ENCODE data around the gene NEK4. TPM values are rescaled to one million over a fixed set of nuclear protein-coding genes. Genes with fewer than 3 reads are reported as not detected.

The NEK4 gene
- total and polyA plus RNA-seq, 2 of the 13 experiments (the other 11 are each of a cell fraction or from before 2014, with no cell fraction given), result 16.5 to 38.0 TPM

- TF ChIP-seq ZNF281 (CRISPR knock-in tag; IDR thresholded peaks at IDR 0.05; ENCODE audit: borderline replicate concordance), result peak; percentile 59; the same call in 1 of the 2 replicates
- peak; percentile 41; the same call in 1 of the 2 replicates for TF ChIP-seq ZNF629 (CRISPR knock-in tag; conservative IDR thresholded peaks at IDR 0.05)
- peak; percentile 94 for TF ChIP-seq HNF4A (CRISPR knock-in tag; IDR thresholded peaks at IDR 0.05)
- TF ChIP-seq SIX4 (CRISPR knock-in tag; IDR thresholded peaks at IDR 0.05), result no peak
- TF ChIP-seq BHLHE40 (IDR thresholded peaks at IDR 0.05; ENCODE audit: low read length), result peak; percentile 99
- TF ChIP-seq ZNF839 (CRISPR knock-in tag; IDR thresholded peaks at IDR 0.05; ENCODE audit: borderline replicate concordance), result no peak
- TF ChIP-seq ZNF256 (CRISPR knock-in tag; conservative IDR thresholded peaks at IDR 0.05), result 0 out of 2 replicates have a peak, but pooled peaks have one; percentile 61
- TF ChIP-seq ZEB1 (IDR thresholded peaks at IDR 0.05; ENCODE audit: insufficient replicate concordance, low read depth), result no peak
- TF ChIP-seq NPAS2 (CRISPR knock-in tag; IDR thresholded peaks at IDR 0.05; ENCODE audit: borderline replicate concordance), result no peak
- TF ChIP-seq MTF2 (CRISPR knock-in tag; IDR thresholded peaks at IDR 0.05; ENCODE audit: borderline replicate concordance), result no peak
- TF ChIP-seq FIP1L1 (IDR thresholded peaks at IDR 0.05; ENCODE audit: borderline replicate concordance, insufficient read depth, low read depth, low read length), result no peak
- peak; percentile 48; the same call in 1 of the 2 replicates for TF ChIP-seq TAF1 (CRISPR knock-in tag; IDR thresholded peaks at IDR 0.05)
- TF ChIP-seq GFI1 (CRISPR knock-in tag; IDR thresholded peaks at IDR 0.05; ENCODE audit: borderline replicate concordance), result peak; percentile 45; the same call in 1 of the 2 replicates
- TF ChIP-seq IKZF1 (IDR thresholded peaks at IDR 0.05), result no peak
- no peak; the same call in 1 of the 2 replicates for TF ChIP-seq ZNF780A (CRISPR knock-in tag; IDR thresholded peaks at IDR 0.05)
- TF ChIP-seq HOXA3 (CRISPR knock-in tag; IDR thresholded peaks at IDR 0.05), result peak; percentile 72
- no peak for TF ChIP-seq SYNCRIP (IDR thresholded peaks at IDR 0.05; ENCODE audit: insufficient read depth, low read depth, low read length)
- TF ChIP-seq NONO (IDR thresholded peaks at IDR 0.05), result no peak
- peak; percentile 66 for TF ChIP-seq NONO (CRISPR knock-in tag; conservative IDR thresholded peaks at IDR 0.05)
- TF ChIP-seq MYC (CRISPR knock-in tag; IDR thresholded peaks at IDR 0.05; ENCODE audit: borderline replicate concordance), result peak; percentile 91
- TF ChIP-seq ZBTB38 (CRISPR knock-in tag; IDR thresholded peaks at IDR 0.05), result no peak; the same call in 1 of the 2 replicates
- TF ChIP-seq ZNF770 (CRISPR knock-in tag; IDR thresholded peaks at IDR 0.05), result peak; percentile 89
- no peak for TF ChIP-seq ZNF577 (CRISPR knock-in tag; IDR thresholded peaks at IDR 0.05; ENCODE audit: borderline replicate concordance, low read depth)
- TF ChIP-seq ZNF382 (CRISPR knock-in tag; IDR thresholded peaks at IDR 0.05; ENCODE audit: borderline replicate concordance), result no peak
- no peak; the same call in 1 of the 2 replicates for TF ChIP-seq ZNF784 (CRISPR knock-in tag; IDR thresholded peaks at IDR 0.05; ENCODE audit: borderline replicate concordance)
These were observed 65.9 kb downstream of the NEK4 start (continued) for GRCh38 chr3:52704611-52705437.

Data from HepG2 (cell line).